B cell (primary cell): ENCODE measurements around the gene BCAS4. TPM values are rescaled to one million over a fixed set of nuclear protein-coding genes. Genes with fewer than 3 reads are reported as not detected.

ENCODE experiments used
- ATAC-seq: fragments of 200-7000 bp; cut with Tn5 transposase; one replicate; pipeline ENCODE4 v1.10.0; 2021; ENCODE audit warnings: low read depth, mild to moderate bottlenecking, moderate number of reproducible peaks, moderate library complexity
- CTCF ChIA-PET: fragments of 350-600 bp; sonication (Branson Sonifier 250); formaldehyde crosslinking; loops from one replicate; lab custom pipeline; 2021; ENCODE audit warnings: antibody characterized with exemption, inconsistent platforms; lab: Charles Lee
- POLR2A ChIA-PET: fragments of 350-600 bp; sonication (Branson Sonifier 250); formaldehyde crosslinking; loops from one replicate; lab custom pipeline; 2021; ENCODE audit warnings: antibody characterized with exemption; lab: Charles Lee
- DNase-seq: peaks from one replicate; pipeline ENCODE4 v3.0.0; 2013
- H2AFZ ChIP-seq: 2 replicates; pipeline ENCODE4 v1.6.1; 2012; ENCODE audit warnings: mild to moderate bottlenecking, low read depth, low read length; ENCODE audit not compliant: insufficient read depth, poor library complexity, severe bottlenecking
- H3K27ac ChIP-seq, 2 donors: 1 replicate in 1 of 2; 2 replicates in 1 of 2; pipeline ENCODE4 v1.5.1; 2012 to 2013; ENCODE audit warnings: low read length in 2 of 2, mild to moderate bottlenecking in 2 of 2, moderate library complexity in 1 of 2
- H3K27me3 ChIP-seq, 4 experiments: fragments of 200-600 bp in 1 of 4; sonication (generic) in 1 of 4; replicated peaks in 1 of 4; 1 replicate in 2 of 4; 2 replicates in 2 of 4; pipeline versions ENCODE4 v1.6.1 to v1.7.0; 2013 to 2016; ENCODE audit warnings: low read length in 3 of 4, mild to moderate bottlenecking in 2 of 4, mixed read lengths in 1 of 4, moderate library complexity in 1 of 4; ENCODE audit not compliant: insufficient read depth in 4 of 4, control insufficient read depth in 3 of 4; ENCODE audit errors: control extremely low read depth in 1 of 4
- H3K36me3 ChIP-seq, 2 experiments: replicated peaks in 1 of 2; 1 replicate in 1 of 2; 2 replicates in 1 of 2; pipeline versions ENCODE4 v1.6.1 to v1.7.1; 2013; ENCODE audit warnings: low read length in 1 of 2; ENCODE audit not compliant: insufficient read depth in 2 of 2, control insufficient read depth in 1 of 2; ENCODE audit errors: control extremely low read depth in 1 of 2, extremely low read depth in 1 of 2
- H3K4me1 ChIP-seq, 2 donors: fragments of 200-600 bp in 1 of 2; sonication (generic) in 1 of 2; 1 replicate in 1 of 2; 2 replicates in 1 of 2; pipeline versions ENCODE4 v1.5.1 to v1.6.1; 2013 to 2017; ENCODE audit warnings: low read length in 2 of 2; ENCODE audit not compliant: control insufficient read depth in 2 of 2, insufficient read depth in 2 of 2
- H3K4me2 ChIP-seq: replicated peaks from 2 replicates; pipeline ENCODE3; 2012; ENCODE audit warnings: mild to moderate bottlenecking, low read depth, low read length; ENCODE audit not compliant: poor library complexity, severe bottlenecking
- H3K4me3 ChIP-seq, 5 experiments: fragments of 200-600 bp in 1 of 5; sonication (generic) in 1 of 5; 1 replicate in 3 of 5; 2 replicates in 2 of 5; pipeline versions ENCODE4 v1.5.1 to v1.7.0; 2011 to 2016; ENCODE audit warnings: low read length in 4 of 5, mild to moderate bottlenecking in 4 of 5, low read depth in 2 of 5, control low read depth in 1 of 5, moderate library complexity in 1 of 5; ENCODE audit not compliant: insufficient read depth in 1 of 5; ENCODE audit errors: control extremely low read depth in 1 of 5, extremely low read depth in 1 of 5
- H3K79me2 ChIP-seq: fragments of 200-600 bp; sonication (generic); one replicate; pipeline ENCODE4 v1.6.0; 2016; ENCODE audit warnings: low read length; ENCODE audit not compliant: control insufficient read depth, insufficient read depth
- H3K9ac ChIP-seq: fragments of 200-600 bp; sonication (generic); 2 replicates; pipeline ENCODE4 v1.6.1; 2017; ENCODE audit warnings: mild to moderate bottlenecking, low read length, moderate library complexity
- H3K9me3 ChIP-seq, 3 donors: one replicate each; pipeline versions ENCODE4 v1.6.1 to v1.7.1; 2013; ENCODE audit warnings: low read length in 2 of 3; ENCODE audit not compliant: control insufficient read depth in 2 of 3, insufficient read depth in 1 of 3; ENCODE audit errors: control extremely low read depth in 1 of 3
- H4K20me1 ChIP-seq: 2 replicates; pipeline ENCODE4 v1.6.0; 2012; ENCODE audit warnings: mild to moderate bottlenecking, low read length; ENCODE audit not compliant: insufficient read depth, control insufficient read depth, poor library complexity, severe bottlenecking
- H3K27ac Mint-ChIP-seq: one replicate; pipeline ENCODE4 v1.8.0; 2021; ENCODE audit warnings: mixed read lengths
- H3K27me3 Mint-ChIP-seq: one replicate; pipeline ENCODE4 v1.8.0; 2021; ENCODE audit warnings: mixed read lengths
- H3K4me1 Mint-ChIP-seq: one replicate; pipeline ENCODE4 v1.8.0; 2021; ENCODE audit warnings: mixed read lengths
- H3K4me3 Mint-ChIP-seq: one replicate; pipeline ENCODE4 v1.8.0; 2021; ENCODE audit warnings: mixed read lengths
- H3K9me3 Mint-ChIP-seq: one replicate; pipeline ENCODE4 v1.8.0; 2022; ENCODE audit warnings: mixed read lengths; ENCODE audit not compliant: insufficient read depth
- EZH2 ChIP-seq: IDR thresholded peaks from 2 replicates; pipeline ENCODE4 v1.6.1; 2012; ENCODE audit warnings: borderline replicate concordance, low read depth, mild to moderate bottlenecking, moderate library complexity, low read length; ENCODE audit not compliant: insufficient read depth, poor library complexity, severe bottlenecking
- WGBS: methylation state at CpG from one replicate; pipeline ENCODE4 v1.1.5; 2013; ENCODE audit warnings: missing lambda C conversion rate; ENCODE audit not compliant: insufficient coverage; 5-methylcytosine and 5-hydroxymethylcytosine counted together
- intact Hi-C: fragments of 100-400 bp; cut with micrococcal nuclease; formaldehyde crosslinking; loops from one replicate; pipeline ENCODE4 v1.10.0; 2022
- polyA plus RNA-seq: library from polyadenylated mRNA; depleted of rRNA; stranded (reverse); fragments of >200 nt; gene quantifications from 2 replicates; pipeline ENCODE4 v1.2.3, GENCODE V29; 2012
- total RNA-seq, 2 donors: library from RNA; stranded (reverse); fragments of 120-200 nt in 1 of 2; gene quantifications; 1 replicate in 1 of 2; 2 replicates in 1 of 2; pipeline versions ENCODE4 v1.2.3 to v1.2.4, GENCODE V29; 2013 to 2022
- TF ChIP-seq, protein P1 (sequence below): fragments of 200-600 bp; IDR thresholded peaks from one replicate; pipeline ENCODE4 v1.8.0; 2022; ENCODE audit warnings: antibody characterized with exemption, mild to moderate bottlenecking

Gene BCAS4
- total and polyA plus RNA-seq, 2 donors (not counting 1 experiment from before 2014, with no cell fraction given): 44.8 to 88.2 TPM

DNA sequence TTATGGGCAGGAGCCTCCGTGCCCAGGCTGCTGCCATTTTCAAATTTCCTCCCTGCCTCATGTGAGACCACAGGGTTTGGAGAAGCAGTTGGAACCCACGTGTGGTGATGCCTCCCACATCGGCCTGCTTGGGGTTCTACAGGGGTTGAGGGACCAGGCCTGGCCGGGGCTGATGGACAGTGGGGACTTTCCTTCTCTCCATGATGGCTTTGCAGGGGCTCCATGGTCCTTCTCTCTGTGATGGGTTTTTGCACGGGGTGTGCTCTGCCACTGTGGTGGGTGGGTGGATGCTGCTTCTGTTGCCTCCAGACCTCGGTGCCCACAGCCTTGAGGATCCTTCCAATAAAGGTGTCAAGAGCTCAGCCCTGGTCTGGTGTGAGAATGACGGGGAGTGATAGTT lies 82.0 kb downstream of the BCAS4 start:
- ChIA-PET POLR2A (no interaction called here), CTCF (interaction anchor here (0.6 to 2.1 kb wide), 2 partner anchors 82 to 605 kb away, joined by 3 to 6 read pairs; no protein-coding TSS in a partner anchor)
- H3K4me2 ChIP-seq: no peak overlapping the region
- H2AFZ ChIP-seq: no peak overlapping the region
- Mint-ChIP-seq H3K4me1 (peaks cover 9% of the 10 kb centered on the region), H3K9me3 (no peaks in the 10 kb centered on the region), H3K27ac (no peak overlapping the region), H3K27me3 (no peaks in the 10 kb centered on the region), H3K4me3 (no peak overlapping the region)
- H3K9ac ChIP-seq: no peak overlapping the region
- DNase-seq: no peak
- H3K27me3 ChIP-seq: no peaks in the 10 kb centered on the region
- H3K4me1 ChIP-seq: peaks cover 4 to 16% of the 10 kb centered on the region in 2 donors
- intact Hi-C loops: no loop called here
- H4K20me1 ChIP-seq: peaks cover 12% of the 10 kb centered on the region
- no peaks in the 10 kb centered on the region for H3K9me3 ChIP-seq
- H3K27ac ChIP-seq: no peak overlapping the region
- peaks cover 0 to 54% of the 10 kb centered on the region in 2 experiments for H3K36me3 ChIP-seq
- no peak for TF ChIP-seq EZH2
- TF ChIP-seq, protein P1, sequence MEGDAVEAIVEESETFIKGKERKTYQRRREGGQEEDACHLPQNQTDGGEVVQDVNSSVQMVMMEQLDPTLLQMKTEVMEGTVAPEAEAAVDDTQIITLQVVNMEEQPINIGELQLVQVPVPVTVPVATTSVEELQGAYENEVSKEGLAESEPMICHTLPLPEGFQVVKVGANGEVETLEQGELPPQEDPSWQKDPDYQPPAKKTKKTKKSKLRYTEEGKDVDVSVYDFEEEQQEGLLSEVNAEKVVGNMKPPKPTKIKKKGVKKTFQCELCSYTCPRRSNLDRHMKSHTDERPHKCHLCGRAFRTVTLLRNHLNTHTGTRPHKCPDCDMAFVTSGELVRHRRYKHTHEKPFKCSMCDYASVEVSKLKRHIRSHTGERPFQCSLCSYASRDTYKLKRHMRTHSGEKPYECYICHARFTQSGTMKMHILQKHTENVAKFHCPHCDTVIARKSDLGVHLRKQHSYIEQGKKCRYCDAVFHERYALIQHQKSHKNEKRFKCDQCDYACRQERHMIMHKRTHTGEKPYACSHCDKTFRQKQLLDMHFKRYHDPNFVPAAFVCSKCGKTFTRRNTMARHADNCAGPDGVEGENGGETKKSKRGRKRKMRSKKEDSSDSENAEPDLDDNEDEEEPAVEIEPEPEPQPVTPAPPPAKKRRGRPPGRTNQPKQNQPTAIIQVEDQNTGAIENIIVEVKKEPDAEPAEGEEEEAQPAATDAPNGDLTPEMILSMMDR: no peak
- H3K79me2 ChIP-seq: peaks cover 9% of the 10 kb centered on the region
- ATAC-seq: no peak
- 100% methylated on average over 7 of the region's 7 CpGs for WGBS
- H3K4me3 ChIP-seq: no peak overlapping the region

DNA sequence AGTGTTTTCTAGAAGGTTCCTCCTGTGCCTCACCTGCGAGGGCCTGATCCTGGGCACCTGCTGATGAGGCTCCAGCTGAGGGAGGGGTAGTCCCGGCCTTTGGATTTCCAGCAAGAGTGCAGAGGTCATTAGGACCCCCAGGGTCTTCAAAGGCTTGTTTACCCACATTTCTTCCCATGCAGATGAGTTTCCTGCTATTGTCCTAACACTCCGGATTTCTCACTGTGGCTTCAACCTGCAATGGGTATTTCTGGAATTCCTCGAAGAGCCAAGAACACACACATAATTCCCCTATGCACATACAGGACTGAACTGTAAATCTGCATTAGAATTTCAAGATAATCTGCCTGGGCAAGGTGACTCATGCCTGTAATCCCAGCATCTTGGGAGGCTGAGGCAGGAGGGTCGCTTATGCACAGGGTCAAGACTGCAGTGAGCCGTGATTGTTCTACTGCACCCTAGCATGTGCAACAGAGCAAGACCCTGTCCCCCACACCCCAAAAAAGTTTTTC lies 82.4 kb downstream of the BCAS4 start:
- Mint-ChIP-seq H3K27ac (no peak overlapping the region), H3K4me1 (peaks cover 8% of the 10 kb centered on the region), H3K27me3 (no peaks in the 10 kb centered on the region), H3K9me3 (no peaks in the 10 kb centered on the region), H3K4me3 (no peak overlapping the region)
- no peaks in the 10 kb centered on the region for H3K27me3 ChIP-seq
- H4K20me1 ChIP-seq: peaks cover 10% of the 10 kb centered on the region
- TF ChIP-seq, protein P1: no peak
- TF ChIP-seq EZH2: no peak
- H3K4me2 ChIP-seq: no peak overlapping the region
- peaks cover 7% of the 10 kb centered on the region for H3K79me2 ChIP-seq
- ChIA-PET CTCF (interaction anchor here (2.1 kb wide), 1 partner anchor 83 kb away, joined by 6 read pairs; no protein-coding TSS in a partner anchor), POLR2A (no interaction called here)
- H3K27ac ChIP-seq: no peak overlapping the region
- peaks cover 3 to 12% of the 10 kb centered on the region in 2 donors for H3K4me1 ChIP-seq
- no peak overlapping the region for H3K9ac ChIP-seq
- no peak overlapping the region for H3K4me3 ChIP-seq
- ATAC-seq: no peak
- WGBS: 88% methylated on average over 6 of the region's 6 CpGs
- DNase-seq: no peak
- H3K36me3 ChIP-seq: peaks cover 0 to 54% of the 10 kb centered on the region in 2 experiments
- H3K9me3 ChIP-seq: no peaks in the 10 kb centered on the region
- intact Hi-C loops: no loop called here
- no peak overlapping the region for H2AFZ ChIP-seq
